CD14-positive monocyte (primary cell): ENCODE measurements around the gene LMTK2. TPM values are rescaled to one million over a fixed set of nuclear protein-coding genes. Genes with fewer than 3 reads are reported as not detected.

ENCODE experiments used
- DNase-seq, 3 donors: peaks; one replicate each; pipeline ENCODE4 v3.0.0-alpha.2; 2011 to 2022
- H2AFZ ChIP-seq: 2 replicates; pipeline ENCODE4 v1.6.0; 2012; ENCODE audit warnings: mild to moderate bottlenecking, low read depth, low read length, inconsistent platforms; ENCODE audit not compliant: insufficient read depth, poor library complexity, severe bottlenecking
- H3K27ac ChIP-seq, 2 donors: 1 replicate in 1 of 2; 2 replicates in 1 of 2; pipeline ENCODE4 v1.5.1; 2012 to 2013; ENCODE audit warnings: low read length in 2 of 2, control low read depth in 1 of 2, inconsistent platforms in 1 of 2, low read depth in 1 of 2, mild to moderate bottlenecking in 1 of 2
- H3K27me3 ChIP-seq, 2 donors: one replicate each; pipeline versions ENCODE4 v1.6.0 to v1.6.1; 2011 to 2013; ENCODE audit warnings: low read length in 2 of 2; ENCODE audit not compliant: control insufficient read depth in 2 of 2, insufficient read depth in 2 of 2
- H3K36me3 ChIP-seq, 2 donors: replicated peaks in 1 of 2; 1 replicate in 1 of 2; 2 replicates in 1 of 2; pipeline versions ENCODE4 v1.5.1 to v1.6.1; 2012 to 2013; ENCODE audit warnings: low read length in 2 of 2, control low read depth in 1 of 2, inconsistent platforms in 1 of 2, mild to moderate bottlenecking in 1 of 2; ENCODE audit not compliant: insufficient read depth in 2 of 2, control insufficient read depth in 1 of 2
- H3K4me1 ChIP-seq, 2 donors: 1 replicate in 1 of 2; 2 replicates in 1 of 2; pipeline versions ENCODE4 v1.5.1 to v1.6.1; 2012 to 2013; ENCODE audit warnings: low read length in 2 of 2, control low read depth in 1 of 2, inconsistent platforms in 1 of 2, mild to moderate bottlenecking in 1 of 2, moderate library complexity in 1 of 2; ENCODE audit not compliant: insufficient read depth in 2 of 2, control insufficient read depth in 1 of 2
- H3K4me2 ChIP-seq: replicated peaks from 2 replicates; pipeline ENCODE3; 2012; ENCODE audit warnings: low read length, moderate library complexity, mild to moderate bottlenecking; ENCODE audit not compliant: poor library complexity, severe bottlenecking; ENCODE audit errors: extremely low read depth
- H3K4me3 ChIP-seq, 3 experiments: fragments of 200-600 bp in 1 of 3; sonication (generic) in 1 of 3; replicated peaks in 1 of 3; 1 replicate in 2 of 3; 2 replicates in 1 of 3; pipeline ENCODE4 v1.5.1; 2011 to 2013; ENCODE audit warnings: low read length in 3 of 3, mild to moderate bottlenecking in 3 of 3, control low read depth in 2 of 3, low read depth in 2 of 3, inconsistent platforms in 1 of 3, moderate library complexity in 1 of 3
- H3K79me2 ChIP-seq: 2 replicates; pipeline ENCODE4 v1.6.0; 2012; ENCODE audit warnings: mild to moderate bottlenecking, control low read depth, inconsistent platforms, low read length, moderate library complexity; ENCODE audit not compliant: insufficient read depth
- H3K9ac ChIP-seq: 2 replicates; pipeline ENCODE4 v1.6.0; 2017; ENCODE audit warnings: low read length, mild to moderate bottlenecking; ENCODE audit not compliant: insufficient read depth, poor library complexity, severe bottlenecking
- H3K9me3 ChIP-seq, 2 donors: replicated peaks in 1 of 2; 1 replicate in 1 of 2; 2 replicates in 1 of 2; pipeline versions ENCODE4 v1.5.1 to v1.6.1; 2012 to 2013; ENCODE audit warnings: low read length in 2 of 2, control low read depth in 1 of 2; ENCODE audit not compliant: control insufficient read depth in 1 of 2, insufficient read depth in 1 of 2
- H4K20me1 ChIP-seq: 2 replicates; pipeline ENCODE4 v1.6.0; 2012; ENCODE audit warnings: mild to moderate bottlenecking, low read length, control low read depth, moderate library complexity; ENCODE audit not compliant: insufficient read depth
- H3K27ac Mint-ChIP-seq, 7 donors: one replicate each; pipeline ENCODE4 v1.8.0; 2020; ENCODE audit warnings: mild to moderate bottlenecking in 7 of 7, mixed read lengths in 7 of 7, moderate library complexity in 6 of 7, inconsistent platforms in 2 of 7
- H3K27me3 Mint-ChIP-seq, 3 donors: one replicate each; pipeline ENCODE4 v1.8.0; 2021 to 2022; ENCODE audit warnings: low read depth in 3 of 3, mild to moderate bottlenecking in 3 of 3, mixed read lengths in 3 of 3, moderate library complexity in 3 of 3, inconsistent platforms in 1 of 3
- H3K36me3 Mint-ChIP-seq, 2 donors: one replicate each; pipeline ENCODE4 v1.8.0; 2020; ENCODE audit warnings: mixed read lengths in 2 of 2, inconsistent platforms in 1 of 2, mild to moderate bottlenecking in 1 of 2
- H3K4me1 Mint-ChIP-seq: one replicate; pipeline ENCODE4 v1.8.0; 2020; ENCODE audit warnings: mild to moderate bottlenecking, mixed read lengths
- H3K4me3 Mint-ChIP-seq, 2 donors: one replicate each; pipeline ENCODE4 v1.8.0; 2020; ENCODE audit warnings: mild to moderate bottlenecking in 2 of 2, mixed read lengths in 2 of 2, moderate library complexity in 1 of 2
- H3K9me3 Mint-ChIP-seq, 7 donors: one replicate each; pipeline ENCODE4 v1.8.0; 2020 to 2022; ENCODE audit warnings: mixed read lengths in 7 of 7, mild to moderate bottlenecking in 6 of 7, moderate library complexity in 6 of 7, inconsistent platforms in 2 of 7
- CTCF ChIP-seq: fragments of 200-600 bp; IDR thresholded peaks from one replicate; pipeline ENCODE4 v1.8.0; 2022; ENCODE audit warnings: antibody characterized with exemption, mild to moderate bottlenecking
- WGBS: methylation state at CpG from one replicate; pipeline ENCODE4 v1.1.5; 2013; ENCODE audit warnings: missing lambda C conversion rate; ENCODE audit not compliant: insufficient coverage; 5-methylcytosine and 5-hydroxymethylcytosine counted together
- intact Hi-C, 2 donors: fragments of 100-400 bp; cut with micrococcal nuclease; formaldehyde crosslinking; loops; one replicate each; pipeline versions ENCODE4 v1.15.0 to v1.15.1; 2023
- polyA plus RNA-seq, 3 donors: library from polyadenylated mRNA; depleted of rRNA in 1 of 3; unstranded in 2 of 3; stranded (reverse) in 1 of 3; fragments of 300-500 nt in 2 of 3; fragments of >200 nt in 1 of 3; fragmentation: Illumina TruSeq in 2 of 3; gene quantifications; 1 replicate in 2 of 3; 2 replicates in 1 of 3; pipeline ENCODE4 v1.2.3, GENCODE V29; 2012 to 2021

The LMTK2 gene
- polyA plus RNA-seq, 3 donors = 1.7 to 9.2 (median 1.8) TPM

GRCh38 chr7:98178321-98178720, 71.7 kb downstream of the LMTK2 start:
- H3K4me2 ChIP-seq = no peak overlapping the region
- peaks cover 0 to 56% of the 10 kb centered on the region in 2 donors for H3K36me3 ChIP-seq
- peaks cover 0 to 2% (median 0%) of the 10 kb centered on the region in 7 donors for H3K9me3 Mint-ChIP-seq
- H3K36me3 Mint-ChIP-seq = peaks cover 40 to 57% of the 10 kb centered on the region in 2 donors
- no peaks in the 10 kb centered on the region for H3K4me1 ChIP-seq
- H3K27ac Mint-ChIP-seq = no peak overlapping the region
- H3K27ac ChIP-seq = no peak overlapping the region
- TF ChIP-seq CTCF = no peak
- no peaks in the 10 kb centered on the region for H3K4me1 Mint-ChIP-seq
- H3K27me3 Mint-ChIP-seq = peaks cover 0 to 2% (median under 1%) of the 10 kb centered on the region in 3 donors
- 98% methylated on average over 14 of the region's 16 CpGs for WGBS
- no peak overlapping the region for H3K4me3 Mint-ChIP-seq
- H3K4me3 ChIP-seq = no peak overlapping the region
- DNase-seq = no peak
- H4K20me1 ChIP-seq = peaks cover 30% of the 10 kb centered on the region
- H3K79me2 ChIP-seq = no peaks in the 10 kb centered on the region
- intact Hi-C loops = no loop called here
- H2AFZ ChIP-seq = no peak overlapping the region
- no peaks in the 10 kb centered on the region for H3K9me3 ChIP-seq
- H3K27me3 ChIP-seq = no peaks in the 10 kb centered on the region
- no peak overlapping the region for H3K9ac ChIP-seq

GRCh38 chr7:98178762-98179490, 72.3 kb downstream of the LMTK2 start:
- Histone ChIP-seq H3K4me1 (no peaks in the 10 kb centered on the region), H3K9me3 (no peaks in the 10 kb centered on the region), H3K27ac (no peak overlapping the region), H2AFZ (no peak overlapping the region), H3K36me3 (peaks cover 0 to 56% of the 10 kb centered on the region in 2 donors), H3K4me3 (no peak overlapping the region), H3K27me3 (peaks cover 0 to 4% of the 10 kb centered on the region in 2 donors), H3K9ac (no peak overlapping the region), H4K20me1 (peaks cover 30% of the 10 kb centered on the region), H3K4me2 (no peak overlapping the region), H3K79me2 (no peaks in the 10 kb centered on the region)
- H3K27me3 Mint-ChIP-seq = peaks cover 0 to 7% (median 2%) of the 10 kb centered on the region in 3 donors
- H3K36me3 Mint-ChIP-seq = peaks cover 37 to 61% of the 10 kb centered on the region in 2 donors
- DNase-seq = no peak
- no peak for TF ChIP-seq CTCF
- no peak overlapping the region for H3K27ac Mint-ChIP-seq
- intact Hi-C loops = no loop called here
- H3K4me1 Mint-ChIP-seq = peaks cover 2% of the 10 kb centered on the region
- WGBS = 97% methylated on average over 9 of the region's 10 CpGs
- peaks cover 0 to 3% (median 0%) of the 10 kb centered on the region in 7 donors for H3K9me3 Mint-ChIP-seq
- H3K4me3 Mint-ChIP-seq = no peak overlapping the region
